NOMO-1 (cell line): ENCODE measurements around the gene KCTD6.

Experiments used
- DNase-seq, 2 experiments: peaks; one replicate each; lab custom pipeline; 2025; ENCODE audit not compliant: unreplicated experiment in 2 of 2; lab: John Stamatoyannopoulos, UW

The KCTD6 gene

DNA sequence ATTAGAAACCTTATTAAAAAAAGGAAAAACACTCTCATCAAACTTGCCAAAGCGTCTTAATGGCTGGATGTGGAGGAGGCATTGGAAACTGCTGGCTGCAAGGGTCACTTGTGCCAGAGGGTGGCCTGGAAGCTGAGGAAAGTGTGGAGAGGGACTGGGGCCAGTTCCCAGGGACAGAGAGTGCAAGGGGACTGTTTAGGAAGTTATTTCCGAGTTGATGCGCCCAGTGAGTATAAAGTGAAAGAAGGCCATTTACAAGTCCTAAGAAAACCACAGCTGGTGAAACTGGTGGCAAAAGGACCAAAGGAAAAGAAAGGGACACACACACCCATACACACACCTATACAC lies 7.2 kb upstream of the KCTD6 start:
- no peak for DNase-seq

DNA sequence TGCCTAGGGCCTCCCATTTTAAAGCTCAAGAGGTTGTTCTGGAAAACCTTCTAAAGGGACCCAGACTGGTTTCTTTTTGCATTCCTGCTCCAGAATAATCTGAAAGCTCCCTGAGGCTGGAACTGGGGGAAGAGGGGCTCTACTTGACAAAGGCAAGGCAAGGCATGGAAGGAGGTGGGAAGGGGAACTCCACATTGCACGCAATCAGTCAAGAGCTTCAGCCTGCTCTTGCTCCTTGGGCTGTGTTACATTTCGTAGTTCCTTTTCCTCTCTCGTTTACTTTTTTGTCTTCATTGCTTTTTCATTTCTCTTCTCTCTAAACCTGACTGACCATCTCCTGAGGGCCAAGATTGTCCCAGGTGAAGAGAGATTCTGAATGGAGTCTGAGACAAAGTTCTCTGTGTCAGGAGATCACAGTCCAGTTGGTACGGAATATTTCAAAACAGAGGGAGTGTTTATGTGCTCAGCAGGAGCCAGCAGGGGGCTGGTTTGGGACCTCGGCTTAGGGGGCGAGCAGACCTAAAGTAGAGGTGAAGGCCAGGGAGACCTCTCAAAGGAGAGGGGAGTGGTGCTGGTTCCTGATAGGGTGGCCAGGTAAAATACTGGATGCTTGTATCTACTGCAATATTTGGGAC lies 6.0 kb upstream of the KCTD6 start:
- DNase-seq = peak in 1 of 2 experiments; percentile 12

DNA sequence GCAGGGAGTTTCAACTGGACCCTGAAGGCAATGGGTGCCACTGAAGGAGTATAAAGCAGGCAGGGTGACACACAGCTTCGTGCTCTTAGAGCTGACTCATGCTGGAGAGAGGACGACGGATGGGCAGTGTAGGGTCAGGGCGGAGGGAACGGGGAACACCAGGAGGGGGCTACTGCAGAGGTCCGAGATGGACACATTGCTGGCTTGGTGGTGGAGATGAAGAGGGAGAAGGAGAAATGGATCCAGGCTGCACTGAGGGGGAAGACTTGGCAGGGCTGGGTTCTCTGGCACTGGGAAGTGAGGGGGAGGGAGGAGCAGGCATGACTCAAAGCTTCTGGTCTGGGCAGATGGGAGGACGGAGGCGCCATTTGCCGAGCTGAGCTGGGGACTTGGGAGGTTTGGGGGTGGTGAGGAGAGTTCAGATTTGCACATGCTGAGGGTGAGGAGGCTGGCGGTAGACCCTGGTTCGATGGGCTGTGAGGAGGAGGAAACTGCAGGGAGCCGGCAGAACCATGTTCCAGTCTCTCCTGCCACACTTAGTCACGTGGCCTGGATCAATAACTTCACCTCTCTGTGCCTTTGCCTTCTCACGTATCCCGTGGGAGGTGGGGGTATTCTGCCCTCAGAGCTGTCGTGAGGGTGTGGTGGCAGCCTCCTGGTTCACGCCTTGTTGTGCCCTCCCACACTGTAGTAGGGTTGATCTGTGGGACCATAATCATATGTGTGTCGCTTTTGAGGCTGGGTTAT lies 4.6 kb upstream of the KCTD6 start:
- no peak for DNase-seq

DNA sequence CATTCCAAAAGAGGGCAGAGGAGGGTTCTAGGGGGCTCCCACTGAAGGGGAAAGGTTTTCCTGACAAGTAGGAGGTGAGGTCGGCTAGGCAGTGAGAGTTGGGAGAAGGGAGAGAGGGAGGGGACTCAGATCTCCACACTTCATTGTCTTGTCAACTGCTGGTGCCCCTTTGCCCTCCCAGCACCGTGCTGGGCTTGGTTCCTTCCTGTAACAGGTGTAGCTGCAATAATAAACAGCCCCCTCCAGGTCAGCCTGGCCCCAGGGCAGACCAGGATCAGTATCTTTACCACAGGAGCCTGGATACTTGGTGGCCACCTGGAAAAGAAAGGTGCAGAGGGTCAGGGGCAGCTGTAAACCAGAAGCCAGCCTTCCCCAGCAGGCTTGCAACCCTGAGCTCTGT lies 2.9 kb upstream of the KCTD6 start:
- no peak for DNase-seq

DNA sequence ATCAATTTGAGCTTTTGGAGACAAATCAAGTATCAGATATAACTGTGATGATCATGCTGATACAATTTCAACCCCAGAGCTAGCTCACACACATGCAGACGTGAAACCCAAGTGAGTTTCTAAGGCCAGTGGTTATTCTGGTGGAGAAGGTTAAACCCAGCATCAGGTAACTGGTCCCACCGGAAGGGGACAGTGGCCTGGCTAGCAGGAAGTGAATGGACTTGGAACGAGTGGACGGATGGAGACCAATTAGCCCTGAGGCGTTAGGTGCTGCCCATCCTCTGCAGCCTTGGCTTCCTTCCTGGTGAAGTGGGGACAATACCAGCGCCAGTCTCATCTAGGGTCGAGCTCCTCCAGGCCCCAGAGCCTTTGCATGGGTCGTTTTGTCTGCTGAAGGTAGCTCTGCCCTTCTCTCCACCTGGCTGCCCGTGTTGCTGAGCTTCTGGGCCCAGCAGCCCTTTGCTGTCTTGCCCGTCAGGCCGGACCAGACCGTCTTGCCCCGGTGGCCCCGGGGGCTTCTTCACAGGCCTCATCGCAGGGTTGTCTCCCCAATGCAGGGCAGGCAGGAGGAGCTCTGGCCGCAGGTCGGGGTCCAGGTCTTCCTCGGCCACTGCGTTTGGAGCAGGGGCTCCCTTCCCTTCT lies 915 bp upstream of the KCTD6 start:
- no peak for DNase-seq

DNA sequence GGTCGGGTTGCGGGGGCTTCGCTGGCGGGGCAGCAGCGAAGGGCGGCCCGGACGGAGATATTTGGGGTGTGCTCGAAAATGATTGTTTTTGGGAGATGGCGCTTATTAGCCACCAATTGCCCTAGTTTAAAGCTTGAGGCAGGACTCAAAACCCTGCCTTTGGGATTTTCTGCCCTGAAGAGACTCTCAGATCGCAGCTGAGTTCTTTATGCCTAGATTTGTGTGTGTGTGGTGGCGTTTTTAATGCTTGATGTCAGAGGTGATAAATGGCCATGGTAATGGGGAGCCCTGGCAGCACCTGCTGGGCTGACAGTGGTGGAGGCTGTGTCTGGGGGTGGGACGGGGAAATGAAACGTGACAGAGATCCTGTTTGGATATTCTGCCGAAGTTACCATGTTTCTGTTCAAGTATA lies 604 bp downstream of the KCTD6 start:
- DNase-seq = peak; percentile 15 to 17

- DNase-seq = no peak
Observed at GRCh38 chr3:58494107-58494506, 2.2 kb downstream of the KCTD6 start.

DNA sequence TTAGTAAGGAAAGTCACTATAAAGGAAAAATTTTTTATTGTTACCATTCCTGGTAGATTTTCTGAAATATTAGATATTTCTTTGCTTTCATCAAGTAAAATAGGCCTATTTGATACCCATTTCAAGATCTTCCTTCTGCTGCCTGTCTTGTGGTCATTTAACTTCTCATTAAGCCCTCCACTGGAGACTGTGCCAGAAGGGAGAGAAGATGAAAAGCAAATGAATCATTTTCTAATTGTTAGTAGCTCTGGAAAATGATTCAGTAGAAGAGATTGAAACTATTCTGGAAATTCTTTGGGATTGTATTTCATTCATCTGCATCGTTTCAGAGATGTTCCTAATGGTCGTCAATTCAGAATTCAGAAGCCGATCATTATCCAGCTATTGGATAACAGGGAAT lies 3.2 kb downstream of the KCTD6 start:
- DNase-seq = no peak

DNA sequence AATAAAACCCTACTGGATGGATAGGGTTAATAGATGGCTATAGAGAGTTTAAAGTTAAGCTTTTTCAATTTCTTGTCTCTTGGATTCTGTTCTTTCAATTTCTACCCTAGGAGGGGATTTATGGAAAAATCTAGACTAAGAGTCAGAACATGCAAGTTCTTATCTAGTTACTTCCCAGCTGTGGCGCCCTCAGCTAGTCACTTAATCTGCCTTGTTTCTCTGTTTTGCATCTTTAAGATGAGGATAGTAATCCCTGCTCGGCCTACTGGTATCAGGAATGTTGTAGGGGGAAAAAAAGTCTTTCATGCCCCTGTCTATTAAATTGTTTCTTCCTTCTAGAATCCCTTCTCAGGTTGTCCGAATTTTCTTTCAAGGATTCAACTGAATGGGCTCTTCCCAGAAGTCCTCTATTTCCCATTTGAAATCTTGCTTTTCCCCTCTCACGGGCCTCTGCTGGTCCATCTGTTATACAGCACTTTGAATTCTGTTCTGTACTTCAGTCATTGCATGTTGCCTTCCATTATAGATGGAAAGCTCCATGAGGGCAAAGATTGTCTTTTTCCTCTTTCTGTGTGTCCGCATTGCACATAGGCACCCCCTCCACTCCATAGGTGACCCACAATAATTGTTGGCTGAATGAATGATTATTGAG lies 4.4 kb downstream of the KCTD6 start:
- DNase-seq = no peak

DNA sequence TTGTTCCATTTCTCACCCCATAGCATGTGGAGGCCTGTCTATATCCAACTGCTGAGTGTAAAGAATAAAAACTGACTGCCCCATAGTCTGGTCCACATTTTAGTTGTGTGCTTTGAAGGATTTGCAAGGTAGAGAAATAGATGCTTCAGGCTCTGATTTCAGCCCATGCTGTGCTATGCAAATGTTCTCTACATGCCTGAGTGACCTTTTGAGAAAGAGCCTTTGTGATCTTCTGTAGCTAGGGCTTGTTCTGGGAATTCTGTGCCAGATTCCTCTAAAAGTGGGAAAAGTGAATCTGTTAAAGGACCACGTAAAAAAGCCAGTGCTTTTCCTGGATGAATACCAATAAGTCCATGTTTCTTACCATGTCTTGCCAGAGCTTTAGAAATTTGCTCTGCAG lies 5.2 kb downstream of the KCTD6 start:
- DNase-seq = no peak

DNA sequence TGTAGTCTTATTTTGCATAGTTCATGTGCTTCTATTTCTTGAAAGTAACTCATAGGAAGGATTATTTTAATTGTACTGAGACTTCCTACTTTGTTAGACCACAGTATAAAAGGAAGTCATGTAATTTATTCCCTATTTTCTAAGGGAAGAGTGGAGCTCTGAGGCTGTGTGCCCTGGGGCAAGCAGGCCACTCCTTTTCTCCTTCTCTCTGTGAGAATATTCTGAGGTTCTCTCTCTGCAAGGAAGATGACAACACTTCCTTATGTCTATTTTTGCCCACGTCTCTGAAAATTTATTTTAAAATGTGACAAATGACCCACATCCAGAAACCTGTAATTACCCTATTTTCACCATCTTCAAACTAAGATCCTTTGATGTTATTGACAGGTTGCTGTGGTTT lies 11.0 kb downstream of the KCTD6 start:
- DNase-seq = peak; percentile 33 to 69

GRCh38 chr3:58507356-58508078 lies 15.6 kb downstream of the KCTD6 start:
- DNase-seq = no peak

DNA sequence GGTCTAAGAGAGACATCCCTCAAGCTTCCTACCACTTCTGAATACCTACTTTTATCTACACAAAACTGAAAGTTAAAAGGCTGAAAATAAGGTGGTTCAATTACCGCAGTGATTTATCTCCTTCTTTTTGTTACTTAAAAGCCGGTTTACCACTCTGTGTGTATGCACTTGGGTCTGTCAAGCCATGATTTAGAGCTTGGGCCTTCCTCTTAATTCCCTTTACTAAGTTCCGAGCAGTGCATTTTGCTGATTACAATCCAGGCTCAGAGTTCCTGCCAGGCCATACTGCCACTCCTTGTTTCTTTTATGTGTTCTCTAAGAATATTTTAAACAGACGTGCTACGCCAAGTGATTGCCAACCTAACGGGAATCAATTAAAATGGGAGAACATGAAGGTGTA lies 16.5 kb downstream of the KCTD6 start:
- DNase-seq = no peak

GRCh38 chr3:58514405-58514804 lies 22.5 kb downstream of the KCTD6 start:
- no peak for DNase-seq

DNA sequence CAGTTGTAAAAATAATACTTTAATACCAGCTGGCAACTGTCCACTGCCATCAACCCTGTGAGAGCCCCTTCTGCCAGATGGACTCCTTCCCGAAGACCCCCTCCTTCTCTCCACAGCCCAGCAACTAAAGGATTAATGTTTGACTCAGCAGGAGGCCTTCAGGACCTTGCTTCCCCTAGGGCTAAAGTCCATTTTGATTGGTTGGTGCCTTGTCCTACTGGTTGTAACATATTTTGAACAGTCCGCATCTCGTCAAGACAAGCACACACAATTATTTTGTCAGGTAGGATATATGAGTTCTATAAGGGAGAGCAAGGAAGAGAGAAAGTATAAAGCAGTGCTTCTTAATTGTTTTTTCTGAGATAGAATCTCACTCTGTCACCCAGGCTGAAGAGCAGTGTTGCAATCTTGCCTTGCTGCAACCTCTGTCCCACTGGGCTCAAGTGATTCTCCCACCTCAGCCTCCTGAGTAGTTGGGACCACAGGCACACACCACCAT lies 26.4 kb downstream of the KCTD6 start:
- no peak for DNase-seq

DNA sequence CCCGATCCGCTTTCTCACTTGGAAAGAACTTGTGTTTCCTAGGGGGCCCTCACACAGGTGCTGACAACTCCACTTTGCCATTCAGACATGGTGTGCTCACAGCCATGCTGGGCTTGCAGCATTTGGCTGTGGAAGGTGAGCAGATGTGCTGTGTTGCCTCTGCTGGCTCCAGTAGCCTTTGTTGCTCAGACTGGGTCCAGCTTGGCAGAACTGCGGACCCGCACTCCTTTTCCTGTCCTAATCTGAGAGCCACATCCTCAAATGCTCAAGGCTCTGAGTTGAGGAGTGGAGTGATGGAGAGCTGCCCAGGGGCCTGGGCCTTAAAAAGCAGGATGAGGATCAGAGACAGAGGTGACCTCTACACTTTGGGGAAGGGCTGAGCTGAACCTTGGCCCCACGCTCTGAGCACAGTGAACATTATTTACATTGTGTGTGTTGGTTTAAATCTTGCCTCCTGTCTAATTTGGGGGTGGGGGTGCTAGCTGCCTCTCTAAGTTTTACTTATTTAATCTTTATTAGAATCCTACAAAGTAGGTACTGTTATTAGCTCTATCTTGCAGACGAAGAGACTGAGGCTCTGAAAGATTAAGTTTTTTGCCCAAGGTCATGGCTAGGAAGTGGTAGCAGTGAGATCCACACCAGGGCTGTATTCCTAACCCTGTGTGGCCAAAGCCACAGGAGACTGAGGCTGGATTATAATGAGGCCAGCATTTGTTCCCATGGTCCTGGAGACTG lies 27.9 kb downstream of the KCTD6 start:
- DNase-seq = no peak

DNA sequence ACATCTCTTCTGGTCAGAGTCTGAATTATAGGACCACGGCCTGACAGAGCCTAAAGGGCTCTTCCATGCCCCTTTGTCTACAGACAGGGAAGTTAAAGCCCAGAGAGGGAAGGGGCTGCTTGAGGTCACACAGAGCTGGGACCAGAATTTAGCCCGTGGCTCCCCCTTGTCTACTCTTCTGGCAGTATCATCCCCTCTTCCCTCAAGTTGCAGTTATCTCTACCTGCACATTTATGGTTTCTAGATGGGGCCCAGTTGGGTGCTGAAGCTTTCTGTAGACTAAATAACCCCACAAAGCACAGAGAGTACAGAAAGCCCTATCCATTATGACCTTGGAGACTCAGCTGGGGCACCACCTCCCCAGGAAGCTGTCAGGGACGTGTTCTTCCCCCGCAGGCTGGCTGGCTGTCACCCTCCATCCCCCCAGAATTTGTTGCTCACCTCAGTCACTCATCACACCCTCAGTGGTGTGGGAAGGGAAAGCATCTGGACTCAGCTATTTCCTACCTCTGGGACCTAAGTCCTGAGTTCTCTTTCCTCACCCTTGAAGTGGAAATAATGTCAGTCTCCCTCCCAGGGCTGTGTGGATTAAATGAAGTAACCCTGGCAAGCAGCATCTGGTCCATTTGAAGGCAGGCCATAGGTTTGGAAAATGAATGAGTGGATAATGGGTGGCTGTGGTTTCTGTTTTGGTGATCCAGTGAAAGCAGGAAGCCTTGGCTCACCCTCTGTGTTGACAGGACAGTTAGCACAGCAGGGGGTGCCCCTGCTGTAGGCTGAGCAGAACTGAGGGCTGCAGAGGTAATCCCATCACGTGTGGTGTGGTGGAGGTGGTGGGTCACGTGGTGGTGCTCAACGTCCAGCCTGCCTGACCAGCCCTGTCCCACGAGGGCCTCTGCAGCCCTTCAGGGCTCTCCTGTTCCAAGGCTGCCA lies 28.8 kb downstream of the KCTD6 start:
- DNase-seq = no peak

DNA sequence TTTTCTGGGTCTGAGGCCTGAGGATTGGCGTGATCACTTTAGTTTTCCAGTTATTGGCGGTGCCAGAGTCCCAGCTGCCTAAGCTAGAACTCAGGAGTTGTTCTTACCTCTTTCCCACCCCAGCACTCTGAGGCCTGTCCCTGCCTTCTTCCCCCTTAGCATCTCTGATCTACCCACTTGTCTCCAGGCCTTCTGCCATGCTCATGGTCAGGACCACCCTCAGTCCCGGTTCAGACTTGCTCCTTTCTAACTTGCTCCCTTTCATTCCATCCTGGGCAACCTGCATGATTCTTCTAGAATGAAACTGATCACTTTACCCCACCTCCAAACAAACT lies 29.4 kb downstream of the KCTD6 start:
- no peak for DNase-seq

- DNase-seq = no peak
Observed at GRCh38 chr3:58521917-58522631, 30.2 kb downstream of the KCTD6 start.
